Colonic mucosa (tissue), 4 donors: ENCODE measurements around the gene CHMP4A. TPM values are rescaled to one million over a fixed set of nuclear protein-coding genes. Genes with fewer than 3 reads are reported as not detected.
A peak's percentile ranks its signal among the peaks of the same experiment; 100 is the strongest.

Source experiments
- DNase-seq: peaks from one replicate; pipeline ENCODE4 v3.0.0-alpha.2; 2020
- H3K27ac ChIP-seq: fragments of 200-600 bp; one replicate; pipeline ENCODE4 v1.8.0; 2021
- H3K27me3 ChIP-seq: fragments of 200-600 bp; one replicate; pipeline ENCODE4 v1.8.0; 2021
- H3K36me3 ChIP-seq: fragments of 200-600 bp; one replicate; pipeline ENCODE4 v1.8.0; 2021
- H3K4me1 ChIP-seq: fragments of 200-600 bp; one replicate; pipeline ENCODE4 v1.8.0; 2021; ENCODE audit warnings: mild to moderate bottlenecking
- H3K4me3 ChIP-seq: fragments of 200-600 bp; one replicate; pipeline ENCODE4 v1.8.0; 2021
- H3K9ac ChIP-seq, 2 donors: one replicate each; pipeline ENCODE4 v1.7.0; 2013; ENCODE audit warnings: control low read depth in 2 of 2, low read depth in 2 of 2, low read length in 2 of 2
- H3K9me3 ChIP-seq: fragments of 200-600 bp; one replicate; pipeline ENCODE4 v1.8.0; 2021
- intact Hi-C: fragments of 100-400 bp; cut with DNase I; formaldehyde crosslinking; loops from one replicate; pipeline ENCODE4 v1.14.1; 2022
- total RNA-seq, 2 donors: library from RNA; stranded (reverse); fragmentation: NEBNext Ultra II Directional in 1 of 2; extraction: Animal tissue kit (Norgen Biotek cat#: 25700) in 1 of 2; gene quantifications; one replicate each; pipeline ENCODE4 v1.2.1, GENCODE V29; 2021
- TF ChIP-seq, protein P1 (sequence below): fragments of 200-600 bp; IDR thresholded peaks from one replicate; pipeline ENCODE4 v1.8.0; 2022; ENCODE audit warnings: antibody characterized with exemption, mild to moderate bottlenecking
- donor health status: healthy.
- donor health status: DM: no; HTN: no; CAD: no.
- donor health status: DM: no; HTN: no; CAD: no.

The CHMP4A gene
- total RNA-seq, 2 donors from 2014 or later, result 47.8 to 48.0 TPM

GRCh38 chr14:24215495-24216344, 2.4 kb upstream of the CHMP4A start, which contains the start of gene MDP1:
TSS of gene MDP1 (minus strand) at chr14:24216066. CDS start at chr14:24215955, 111 bp downstream.
- H3K4me1 ChIP-seq, result peaks cover 5% of the 10 kb centered on the region
- TF ChIP-seq, protein P1, sequence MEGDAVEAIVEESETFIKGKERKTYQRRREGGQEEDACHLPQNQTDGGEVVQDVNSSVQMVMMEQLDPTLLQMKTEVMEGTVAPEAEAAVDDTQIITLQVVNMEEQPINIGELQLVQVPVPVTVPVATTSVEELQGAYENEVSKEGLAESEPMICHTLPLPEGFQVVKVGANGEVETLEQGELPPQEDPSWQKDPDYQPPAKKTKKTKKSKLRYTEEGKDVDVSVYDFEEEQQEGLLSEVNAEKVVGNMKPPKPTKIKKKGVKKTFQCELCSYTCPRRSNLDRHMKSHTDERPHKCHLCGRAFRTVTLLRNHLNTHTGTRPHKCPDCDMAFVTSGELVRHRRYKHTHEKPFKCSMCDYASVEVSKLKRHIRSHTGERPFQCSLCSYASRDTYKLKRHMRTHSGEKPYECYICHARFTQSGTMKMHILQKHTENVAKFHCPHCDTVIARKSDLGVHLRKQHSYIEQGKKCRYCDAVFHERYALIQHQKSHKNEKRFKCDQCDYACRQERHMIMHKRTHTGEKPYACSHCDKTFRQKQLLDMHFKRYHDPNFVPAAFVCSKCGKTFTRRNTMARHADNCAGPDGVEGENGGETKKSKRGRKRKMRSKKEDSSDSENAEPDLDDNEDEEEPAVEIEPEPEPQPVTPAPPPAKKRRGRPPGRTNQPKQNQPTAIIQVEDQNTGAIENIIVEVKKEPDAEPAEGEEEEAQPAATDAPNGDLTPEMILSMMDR, result peak; percentile 41
- intact Hi-C loops, result no loop called here
- DNase-seq, result peak; percentile 88
- no peaks in the 10 kb centered on the region for H3K9me3 ChIP-seq
- H3K9ac ChIP-seq, result peak within 1 kb of the TSS; percentile 81 to 92
- peak within 1 kb of the TSS; percentile 94 for H3K27ac ChIP-seq
- H3K36me3 ChIP-seq, result no peaks in the 10 kb centered on the region
- H3K27me3 ChIP-seq, result no peaks in the 10 kb centered on the region
- H3K4me3 ChIP-seq, result peak within 1 kb of the TSS; percentile 68

- Histone ChIP-seq H3K4me3 (peak overlapping the region; percentile 68), H3K27ac (peak overlapping the region; percentile 98), H3K27me3 (no peaks in the 10 kb centered on the region), H3K9ac (peak overlapping the region in 1 of 2 donors; percentile 93), H3K36me3 (no peaks in the 10 kb centered on the region), H3K4me1 (peaks cover 5% of the 10 kb centered on the region), H3K9me3 (no peaks in the 10 kb centered on the region)
- DNase-seq, result no peak
- intact Hi-C loops, result no loop called here
- TF ChIP-seq, protein P1, result no peak
These were observed 776 bp upstream of the CHMP4A start for GRCh38 chr14:24213866-24214662.

GRCh38 chr14:24211311-24211710, 2.0 kb downstream of the CHMP4A start:
- peaks cover 5% of the 10 kb centered on the region for H3K4me1 ChIP-seq
- TF ChIP-seq, protein P1, result no peak
- H3K9ac ChIP-seq, result no peak overlapping the region
- DNase-seq, result no peak
- intact Hi-C loops, result no loop called here
- no peaks in the 10 kb centered on the region for H3K36me3 ChIP-seq
- H3K4me3 ChIP-seq, result no peak overlapping the region
- no peaks in the 10 kb centered on the region for H3K9me3 ChIP-seq
- no peak overlapping the region for H3K27ac ChIP-seq
- H3K27me3 ChIP-seq, result no peaks in the 10 kb centered on the region

DNA sequence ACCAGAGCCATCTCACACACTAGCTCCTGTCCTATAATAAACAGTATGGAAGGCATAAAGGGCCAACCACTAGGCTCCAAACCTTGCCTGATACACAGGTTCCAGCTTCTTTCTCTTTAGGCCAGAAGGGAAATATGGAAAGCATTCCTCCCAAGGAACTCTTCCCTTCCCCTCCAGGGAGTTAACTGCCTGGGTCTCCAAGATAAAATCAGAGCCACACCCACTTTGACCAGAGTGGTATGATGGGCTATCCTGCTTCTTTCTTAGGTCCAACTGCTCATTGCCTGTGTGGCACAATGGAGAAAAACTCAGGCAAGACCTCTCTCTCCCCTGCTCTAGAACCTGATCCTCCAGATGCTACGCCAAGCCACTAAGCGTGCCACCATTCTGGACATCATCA, 5.7 kb downstream of the CHMP4A start:
- Histone ChIP-seq H3K4me1 (no peaks in the 10 kb centered on the region), H3K27ac (no peak overlapping the region), H3K9me3 (no peaks in the 10 kb centered on the region), H3K9ac (no peak overlapping the region), H3K36me3 (no peaks in the 10 kb centered on the region), H3K27me3 (no peaks in the 10 kb centered on the region), H3K4me3 (no peak overlapping the region)
- DNase-seq, result no peak
- TF ChIP-seq, protein P1, result no peak
- intact Hi-C loops, result no loop called here

GRCh38 chr14:24207104-24207551, 6.2 kb downstream of the CHMP4A start:
- DNase-seq, result no peak
- intact Hi-C loops, result no loop called here
- Histone ChIP-seq H3K27ac (no peak overlapping the region), H3K4me3 (no peak overlapping the region), H3K36me3 (no peaks in the 10 kb centered on the region), H3K4me1 (no peaks in the 10 kb centered on the region), H3K27me3 (no peaks in the 10 kb centered on the region), H3K9ac (no peak overlapping the region), H3K9me3 (no peaks in the 10 kb centered on the region)
- TF ChIP-seq, protein P1, result no peak
